Sigmoid colon (tissue), 7 donors: ENCODE data around the gene MASP2. TPM values are rescaled to one million over a fixed set of nuclear protein-coding genes. Genes with fewer than 3 reads are reported as not detected.
"Not testable (repeated sequence)": the region's sequence is repeated elsewhere in the genome, so short reads cannot be mapped to it uniquely, and the experiment has no call there.

Experiments
- DNase-seq: peaks from one replicate; pipeline ENCODE4 v3.0.0-alpha.2; 2019
- H3K27ac ChIP-seq, 4 donors: fragments of 200-600 bp; sonication (generic); one replicate each; pipeline ENCODE4 v1.5.1; 2016 to 2019; ENCODE audit warnings: mild to moderate bottlenecking in 1 of 4
- H3K27me3 ChIP-seq, 3 donors: fragments of 200-600 bp; sonication (generic); one replicate each; pipeline ENCODE4 v1.5.1; 2019; ENCODE audit warnings: mild to moderate bottlenecking in 1 of 3
- H3K36me3 ChIP-seq, 4 donors: fragments of 200-600 bp; sonication (generic); one replicate each; pipeline ENCODE4 v1.5.1; 2016 to 2019
- H3K4me1 ChIP-seq, 4 donors: fragments of 200-600 bp; sonication (generic); one replicate each; pipeline ENCODE4 v1.5.1; 2017 to 2019
- H3K4me3 ChIP-seq, 4 donors: fragments of 200-600 bp; sonication (generic); one replicate each; pipeline ENCODE4 v1.5.1; 2017 to 2019; ENCODE audit warnings: mild to moderate bottlenecking in 2 of 4, moderate library complexity in 1 of 4
- H3K9me3 ChIP-seq, 4 donors: fragments of 200-600 bp in 3 of 4; sonication (generic) in 3 of 4; one replicate each; pipeline versions ENCODE4 v1.5.1 to v1.6.1; 2013 to 2019
- EP300 ChIP-seq, 4 donors: sonication (generic); formaldehyde crosslinking; IDR thresholded peaks; one replicate each; pipeline ENCODE4 v1.6.1; 2017; ENCODE audit warnings: antibody characterized with exemption in 4 of 4
- POLR2A ChIP-seq, 2 donors: fragments of 450-650 bp; IDR thresholded peaks; one replicate each; pipeline ENCODE4 v1.6.1; 2016; ENCODE audit warnings: antibody characterized with exemption in 2 of 2, mild to moderate bottlenecking in 2 of 2, moderate library complexity in 2 of 2
- POLR2AphosphoS5 ChIP-seq, 4 donors: sonication (generic); formaldehyde crosslinking; IDR thresholded peaks; one replicate each; pipeline ENCODE4 v1.6.1; 2017; ENCODE audit warnings: antibody characterized with exemption in 4 of 4
- WGBS, 2 donors: extraction: QIAGEN DNeasy Blood & Tissue Kit; methylation state at CpG; one replicate each; pipeline ENCODE4 v1.1.7; 2013; 5-methylcytosine and 5-hydroxymethylcytosine counted together
- intact Hi-C: fragments of 100-400 bp; cut with DNase I; formaldehyde crosslinking; loops from one replicate; pipeline ENCODE4 v1.15.1; 2023
- polyA plus RNA-seq, 3 donors: library from polyadenylated mRNA; stranded (reverse); fragments of 200-250 nt; gene quantifications; one replicate each; pipeline ENCODE4 v1.2.3, GENCODE V29; 2013
- total RNA-seq, 4 donors: library from RNA; depleted of rRNA; stranded (reverse); fragments of >200 nt; gene quantifications; one replicate each; pipeline ENCODE4 v1.1.0, GENCODE V29; 2016
- TF ChIP-seq, protein P1 (sequence below), 4 experiments: fragments of 450-650 bp in 3 of 4; fragments of 200-600 bp in 1 of 4; IDR thresholded peaks; one replicate each; pipeline ENCODE4 v1.5.1; 2016 to 2019; ENCODE audit warnings: antibody characterized with exemption in 4 of 4, mild to moderate bottlenecking in 3 of 4, moderate library complexity in 2 of 4
- donor health status: healthy with polysubstance abuse.
- donor health status: Bipolar disorder and iron deficiency.
- donor health status: healthy.

MASP2 gene
- total and polyA plus RNA-seq, 7 donors: 0.03 TPM; not detected in 6

DNA sequence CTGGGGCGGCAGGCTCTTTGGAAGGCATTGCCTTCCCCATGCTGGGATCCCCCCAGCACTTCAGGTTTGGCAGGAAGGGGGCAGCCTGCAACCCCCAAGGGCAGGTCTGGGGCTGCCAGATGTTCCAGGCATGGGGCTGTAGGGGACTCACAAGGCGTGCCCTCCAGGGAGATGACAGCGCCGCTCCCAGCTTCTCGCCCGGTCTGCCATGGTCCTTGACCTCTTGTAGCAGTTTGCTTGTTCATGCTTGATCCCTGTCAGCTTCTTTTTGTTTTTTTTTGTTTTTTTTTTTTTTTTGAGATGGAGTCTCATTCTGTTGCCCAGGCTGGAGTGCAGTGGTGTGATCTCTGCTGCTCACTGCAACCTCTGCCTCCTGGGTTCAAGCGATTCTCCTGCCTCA, 56.2 kb downstream of the MASP2 start:
- TF ChIP-seq EP300 (IDR thresholded peaks at IDR 0.05): no peak
- no peak for TF ChIP-seq POLR2AphosphoS5 (IDR thresholded peaks at IDR 0.05)
- TF ChIP-seq, protein P1, sequence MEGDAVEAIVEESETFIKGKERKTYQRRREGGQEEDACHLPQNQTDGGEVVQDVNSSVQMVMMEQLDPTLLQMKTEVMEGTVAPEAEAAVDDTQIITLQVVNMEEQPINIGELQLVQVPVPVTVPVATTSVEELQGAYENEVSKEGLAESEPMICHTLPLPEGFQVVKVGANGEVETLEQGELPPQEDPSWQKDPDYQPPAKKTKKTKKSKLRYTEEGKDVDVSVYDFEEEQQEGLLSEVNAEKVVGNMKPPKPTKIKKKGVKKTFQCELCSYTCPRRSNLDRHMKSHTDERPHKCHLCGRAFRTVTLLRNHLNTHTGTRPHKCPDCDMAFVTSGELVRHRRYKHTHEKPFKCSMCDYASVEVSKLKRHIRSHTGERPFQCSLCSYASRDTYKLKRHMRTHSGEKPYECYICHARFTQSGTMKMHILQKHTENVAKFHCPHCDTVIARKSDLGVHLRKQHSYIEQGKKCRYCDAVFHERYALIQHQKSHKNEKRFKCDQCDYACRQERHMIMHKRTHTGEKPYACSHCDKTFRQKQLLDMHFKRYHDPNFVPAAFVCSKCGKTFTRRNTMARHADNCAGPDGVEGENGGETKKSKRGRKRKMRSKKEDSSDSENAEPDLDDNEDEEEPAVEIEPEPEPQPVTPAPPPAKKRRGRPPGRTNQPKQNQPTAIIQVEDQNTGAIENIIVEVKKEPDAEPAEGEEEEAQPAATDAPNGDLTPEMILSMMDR (IDR thresholded peaks at IDR 0.05): no peak
- TF ChIP-seq POLR2A (IDR thresholded peaks at IDR 0.05): no peak
- 92 to 93% methylated on average over 7 of the region's 7 CpGs for WGBS, 2 donors

DNA sequence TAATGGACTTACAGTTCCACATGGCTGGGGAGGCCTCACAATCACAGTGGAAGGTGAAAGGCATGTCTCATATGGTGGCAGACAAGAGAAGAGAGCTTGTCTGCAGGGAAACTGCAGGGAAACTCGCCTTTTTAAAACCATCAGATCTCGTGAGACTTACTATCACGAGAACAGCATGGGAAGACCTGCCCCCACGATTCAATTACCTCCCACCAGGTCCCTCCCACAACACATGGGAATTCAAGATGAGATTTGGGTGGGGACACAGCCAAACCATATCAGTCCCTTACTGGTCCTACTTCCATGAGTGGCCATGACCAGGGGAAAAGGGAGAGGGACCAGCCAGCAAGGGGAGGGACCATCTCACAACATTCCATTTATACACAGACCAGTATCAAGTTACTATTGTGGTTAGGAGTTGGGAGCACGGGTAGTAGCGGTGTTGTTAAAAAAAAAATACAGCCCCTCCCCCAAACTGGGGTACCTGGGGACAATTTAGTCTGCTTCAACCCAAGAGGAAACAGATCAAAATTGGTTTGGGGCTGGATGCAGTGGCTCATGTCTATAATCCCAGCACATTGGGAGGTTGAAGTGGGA, 57.0 kb downstream of the MASP2 start:
- DNase-seq, intact Hi-C loops, H3K36me3 ChIP-seq, H3K4me1 ChIP-seq, H3K4me3 ChIP-seq, H3K27ac ChIP-seq, H3K9me3 ChIP-seq, H3K27me3 ChIP-seq: not testable (repeated sequence)
- 84 to 90% methylated on average over 6 of the region's 6 CpGs for WGBS, 2 donors

More for the DNA sequence above, 56.2 kb downstream of the MASP2 start:
- Histone ChIP-seq H3K36me3 (no peaks in the 10 kb centered on the region), H3K4me1 (no peaks in the 10 kb centered on the region), H3K4me3 (no peak overlapping the region), H3K27me3 (no peaks in the 10 kb centered on the region), H3K27ac (no peak overlapping the region), H3K9me3 (no peaks in the 10 kb centered on the region)
- DNase-seq: no peak
- intact Hi-C loops: no loop called here

DNA sequence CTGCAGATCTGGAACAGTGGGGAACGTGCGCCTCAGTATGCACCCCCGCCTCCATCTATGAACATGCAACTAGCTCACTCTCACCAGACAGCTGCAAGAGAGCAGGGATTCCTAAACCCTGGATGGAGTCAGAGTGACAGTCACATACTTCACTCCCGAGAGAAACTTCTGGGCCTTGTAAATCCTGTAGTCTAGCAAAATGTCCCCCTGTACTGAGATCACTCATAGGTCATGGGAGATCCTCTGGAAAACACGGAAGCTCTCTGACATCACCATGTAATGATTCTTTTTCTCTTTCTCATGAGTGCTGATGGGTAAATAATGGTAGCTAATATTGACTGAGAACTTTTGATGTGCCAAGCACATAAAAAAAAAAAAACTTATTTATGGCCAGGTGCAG, 57.9 kb downstream of the MASP2 start:
- TF ChIP-seq, protein P1 (IDR thresholded peaks at IDR 0.05): no peak
- no peak for TF ChIP-seq POLR2AphosphoS5 (IDR thresholded peaks at IDR 0.05)
- no peak for TF ChIP-seq POLR2A (IDR thresholded peaks at IDR 0.05)
- no peak for TF ChIP-seq EP300 (IDR thresholded peaks at IDR 0.05)
- Histone ChIP-seq H3K27me3 (no peaks in the 10 kb centered on the region), H3K27ac (no peak overlapping the region), H3K36me3 (no peaks in the 10 kb centered on the region), H3K9me3 (no peaks in the 10 kb centered on the region), H3K4me1 (no peaks in the 10 kb centered on the region), H3K4me3 (no peak overlapping the region)
- intact Hi-C loops: no loop called here
- WGBS, 2 donors: 93% methylated on average over 5 of the region's 5 CpGs
- DNase-seq: no peak

DNA sequence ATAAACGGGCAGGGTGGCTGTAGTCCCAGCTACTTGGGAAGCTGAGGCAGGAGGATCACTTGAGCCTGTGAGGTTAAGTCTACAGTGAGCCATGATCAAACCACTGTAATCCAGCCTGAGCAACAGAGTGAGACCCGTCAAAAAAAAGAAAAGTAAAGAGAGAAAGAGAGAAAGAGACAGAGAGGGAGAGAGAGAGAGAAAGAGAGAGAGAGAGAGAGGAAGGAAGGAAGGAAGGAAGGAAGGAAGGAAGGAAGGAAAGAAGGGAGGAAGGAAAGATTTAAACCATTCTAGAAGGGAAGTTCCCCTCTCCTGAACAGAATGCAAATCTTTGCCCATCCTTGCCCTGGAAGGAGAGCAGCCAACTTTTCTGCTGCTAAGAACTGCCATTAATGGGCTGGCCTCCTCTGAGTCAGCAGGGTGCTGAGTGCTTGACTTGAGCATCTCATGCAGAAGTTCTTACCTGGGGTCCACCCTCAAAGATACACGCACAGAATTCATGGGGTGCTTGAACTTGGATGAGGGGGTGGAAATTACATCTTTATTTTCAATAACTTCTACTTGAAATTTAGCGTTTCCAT, 59.1 kb downstream of the MASP2 start:
- TF ChIP-seq EP300 (IDR thresholded peaks at IDR 0.05) (no peak), POLR2AphosphoS5 (IDR thresholded peaks at IDR 0.05) (no peak), POLR2A (IDR thresholded peaks at IDR 0.05) (no peak)
- TF ChIP-seq, protein P1 (IDR thresholded peaks at IDR 0.05): no peak
- WGBS, 2 donors: 67 to 84% methylated on average over 4 of the region's 4 CpGs
- Histone ChIP-seq H3K4me3 (no peak overlapping the region), H3K27ac (no peak overlapping the region), H3K9me3 (no peaks in the 10 kb centered on the region), H3K4me1 (no peaks in the 10 kb centered on the region), H3K27me3 (no peaks in the 10 kb centered on the region), H3K36me3 (no peaks in the 10 kb centered on the region)
- intact Hi-C loops: no loop called here
- DNase-seq: no peak

DNA sequence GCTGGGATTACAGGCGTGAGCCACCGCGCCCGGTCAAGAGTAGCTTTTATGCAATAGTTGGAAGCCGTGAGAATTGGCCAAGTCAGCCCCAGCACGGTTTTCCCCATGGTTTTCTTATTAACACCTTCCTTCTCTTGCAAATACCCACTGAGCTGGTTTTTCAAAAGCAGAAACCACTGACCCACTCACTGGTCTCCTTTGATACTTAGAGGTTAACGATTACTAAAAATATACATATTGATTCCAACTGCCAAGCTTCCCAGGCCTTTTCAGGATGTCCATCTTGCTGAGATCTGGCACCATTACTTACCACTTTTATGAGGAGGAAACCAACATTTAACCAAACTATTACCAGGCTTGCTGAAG, 60.5 kb downstream of the MASP2 start:
- Histone ChIP-seq H3K4me3 (no peak overlapping the region), H3K27me3 (no peaks in the 10 kb centered on the region), H3K4me1 (no peaks in the 10 kb centered on the region), H3K27ac (no peak overlapping the region), H3K36me3 (no peaks in the 10 kb centered on the region), H3K9me3 (no peaks in the 10 kb centered on the region)
- DNase-seq: no peak
- 74 to 77% methylated on average over 7 of the region's 7 CpGs for WGBS, 2 donors
- TF ChIP-seq EP300 (IDR thresholded peaks at IDR 0.05) (no peak), POLR2AphosphoS5 (IDR thresholded peaks at IDR 0.05) (no peak), POLR2A (IDR thresholded peaks at IDR 0.05) (no peak)
- TF ChIP-seq, protein P1 (IDR thresholded peaks at IDR 0.05): no peak
- intact Hi-C loops: no loop called here
